Omental fat pad (tissue), 4 donors: ENCODE data around the gene NUDCD3. TPM values are rescaled to one million over a fixed set of nuclear protein-coding genes. Genes with fewer than 3 reads are reported as not detected.

Experiments
- ATAC-seq: fragments of 150-250 bp; one replicate; pipeline ENCODE4 v1.9.1; 2016; ENCODE audit warnings: mild to moderate bottlenecking, moderate library complexity; ENCODE audit not compliant: low FRiP score
- DNase-seq: peaks from one replicate; pipeline ENCODE4 v3.0.0-alpha.2; 2019; ENCODE audit warnings: low spot score
- CTCF ChIP-seq, 3 donors: fragments of 450-650 bp; IDR thresholded peaks; one replicate each; pipeline ENCODE4 v1.5.1; 2016 to 2017; ENCODE audit warnings: antibody characterized with exemption in 3 of 3, mild to moderate bottlenecking in 3 of 3, moderate library complexity in 2 of 3
- total RNA-seq, 4 donors: library from RNA; depleted of rRNA; stranded (reverse); fragments of >200 nt; gene quantifications; one replicate each; pipeline ENCODE4 v1.1.0, GENCODE V29; 2016

Gene NUDCD3
- total RNA-seq, 4 donors from 2014 or later, result 49.3 to 57.2 (median 56.3) TPM

GRCh38 chr7:44377681-44378421 lies 112.6 kb downstream of the NUDCD3 start:
- DNase-seq (no peak), ATAC-seq (no peak)
- no peak for TF ChIP-seq CTCF (IDR thresholded peaks at IDR 0.05)

GRCh38 chr7:44377134-44377463 lies 113.4 kb downstream of the NUDCD3 start:
- DNase-seq, result no peak
- no peak for ATAC-seq
- TF ChIP-seq CTCF (IDR thresholded peaks at IDR 0.05), result no peak

GRCh38 chr7:44376429-44377133 lies 113.9 kb downstream of the NUDCD3 start:
- DNase-seq (no peak), ATAC-seq (no peak)
- TF ChIP-seq CTCF (IDR thresholded peaks at IDR 0.05), result no peak

GRCh38 chr7:44375926-44376342 lies 114.5 kb downstream of the NUDCD3 start:
- no peak for ATAC-seq
- DNase-seq, result no peak
- no peak for TF ChIP-seq CTCF (IDR thresholded peaks at IDR 0.05)

- TF ChIP-seq CTCF (IDR thresholded peaks at IDR 0.05), result no peak
- no peak for ATAC-seq
- no peak for DNase-seq
Measured at GRCh38 chr7:44375236-44375699, 115.2 kb downstream of the NUDCD3 start.

- no peak for DNase-seq
- no peak for TF ChIP-seq CTCF (IDR thresholded peaks at IDR 0.05)
- no peak for ATAC-seq
Measured at GRCh38 chr7:44374007-44374763, 116.3 kb downstream of the NUDCD3 start.
